H1 (cell line): ENCODE results near the gene ANXA8. TPM values are rescaled to one million over a fixed set of nuclear protein-coding genes. Genes with fewer than 3 reads are reported as not detected.

Experiments
- POLR2AphosphoS5 ChIP-seq: IDR thresholded peaks from 2 replicates; pipeline ENCODE4 v1.6.1; 2011; ENCODE audit warnings: low read depth, low read length
- polyA plus RNA-seq, 7 experiments: library from polyadenylated mRNA; depleted of rRNA in 3 of 7; stranded (reverse) in 5 of 7; unstranded in 2 of 7; fragments of >200 nt in 5 of 7; fragments of 200-250 nt in 2 of 7; gene quantifications; 1 replicate in 5 of 7; 2 replicates in 1 of 7; 4 replicates in 1 of 7; pipeline versions ENCODE4 v1.2.1 to v1.2.3, GENCODE V29; 2011 to 2013; ENCODE audit warnings: missing spikeins in 2 of 7, mixed read lengths in 2 of 7
- total RNA-seq: library from RNA; stranded (reverse); fragmentation: NEBNext Ultra II Directional; extraction: Animal tissue kit (Norgen Biotek cat#: 25700); gene quantifications from 2 replicates; pipeline ENCODE4 v1.2.1, GENCODE V29; 2021

The ANXA8 gene
- total and polyA plus RNA-seq, 2 of the 8 experiments (the other 6 are each of a cell fraction or from before 2014, with no cell fraction given): 0.15 TPM; not detected in 1

DNA sequence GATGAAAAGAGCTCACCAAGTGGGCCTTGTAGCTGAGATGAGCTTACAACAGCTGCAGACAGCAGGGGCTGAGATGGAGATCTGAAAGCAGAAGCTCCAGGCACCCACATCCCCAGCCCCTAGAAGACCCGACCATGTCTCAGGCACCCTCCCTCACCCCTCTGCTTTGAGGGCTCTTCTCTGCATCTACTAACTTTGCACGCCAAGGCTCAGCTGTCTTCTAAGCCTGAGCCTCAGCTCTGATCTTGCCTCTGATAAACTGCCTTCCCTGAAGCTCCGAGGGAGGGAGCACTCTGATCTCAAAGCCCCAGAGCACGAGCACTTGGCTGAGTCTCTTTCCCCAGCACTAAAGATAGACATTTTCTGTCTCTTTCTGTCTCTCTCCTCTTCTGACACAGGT is 42.0 kb downstream of the ANXA8 start (continued):
- TF ChIP-seq POLR2AphosphoS5: no peak
